GM23338 (cell line): ENCODE results near the gene SDHAF3. TPM values are rescaled to one million over a fixed set of nuclear protein-coding genes. Genes with fewer than 3 reads are reported as not detected.
A peak's percentile ranks its signal among the peaks of the same experiment; 100 is the strongest.

Source experiments
- ATAC-seq: fragments of 200-7000 bp; cut with Tn5 transposase; 3 replicates; pipeline ENCODE4 v1.9.1; 2020
- DNase-seq: peaks from one replicate; pipeline ENCODE4 v3.0.0-alpha.2; 2015; ENCODE audit warnings: low spot score
- H2AFZ ChIP-seq: fragments of 200-600 bp; sonication (generic); 2 replicates; pipeline ENCODE4 v1.8.0; 2016; ENCODE audit warnings: antibody characterized with exemption, mild to moderate bottlenecking, moderate library complexity
- H3F3A ChIP-seq: fragments of 200-600 bp; sonication (generic); replicated peaks from 2 replicates; pipeline ENCODE4 v1.8.0; 2017; ENCODE audit warnings: antibody characterized with exemption, mixed run types, low read depth
- H3K27ac ChIP-seq: fragments of 200-600 bp; sonication (generic); 2 replicates; pipeline ENCODE4 v1.6.1; 2016; ENCODE audit warnings: low read depth
- H3K27me3 ChIP-seq: fragments of 200-600 bp; sonication (generic); 2 replicates; pipeline ENCODE4 v1.8.0; 2016; ENCODE audit warnings: mild to moderate bottlenecking, mixed run types, moderate library complexity; ENCODE audit not compliant: insufficient read depth
- H3K36me3 ChIP-seq: fragments of 200-600 bp; sonication (generic); 2 replicates; pipeline ENCODE4 v1.8.0; 2016; ENCODE audit warnings: mild to moderate bottlenecking; ENCODE audit not compliant: insufficient read depth
- H3K4me1 ChIP-seq: fragments of 200-600 bp; sonication (generic); 2 replicates; pipeline ENCODE4 v1.8.0; 2016; ENCODE audit warnings: mild to moderate bottlenecking, moderate library complexity; ENCODE audit not compliant: insufficient read depth
- H3K4me2 ChIP-seq: fragments of 200-600 bp; sonication (generic); 2 replicates; pipeline ENCODE4 v1.7.1; 2017; ENCODE audit warnings: mixed run types
- H3K4me3 ChIP-seq: fragments of 200-600 bp; sonication (generic); 2 replicates; pipeline ENCODE4 v1.6.1; 2016; ENCODE audit warnings: mixed run types
- H3K79me2 ChIP-seq: fragments of 200-600 bp; sonication (generic); replicated peaks from 2 replicates; pipeline ENCODE4 v1.8.0; 2017; ENCODE audit warnings: mild to moderate bottlenecking; ENCODE audit not compliant: insufficient read depth
- H3K9me2 ChIP-seq: fragments of 200-600 bp; sonication (generic); 2 replicates; pipeline ENCODE4 v1.8.0; 2017; ENCODE audit not compliant: insufficient read depth
- H4K20me1 ChIP-seq: fragments of 200-600 bp; sonication (generic); replicated peaks from 2 replicates; pipeline ENCODE4 v1.8.0; 2017; ENCODE audit warnings: mild to moderate bottlenecking; ENCODE audit not compliant: insufficient read depth
- H3K27ac Mint-ChIP-seq: 2 replicates; pipeline ENCODE4 v1.8.0; 2020; ENCODE audit warnings: inconsistent platforms, mild to moderate bottlenecking, moderate library complexity, mixed read lengths
- H3K27me3 Mint-ChIP-seq: 3 replicates; pipeline ENCODE4 v1.8.0; 2022; ENCODE audit warnings: low read depth, mild to moderate bottlenecking, moderate library complexity, mixed read lengths, inconsistent platforms; ENCODE audit not compliant: insufficient read depth, poor library complexity
- H3K36me3 Mint-ChIP-seq: 3 replicates; pipeline ENCODE4 v1.8.0; 2021; ENCODE audit warnings: low read depth, mild to moderate bottlenecking, inconsistent platforms, moderate library complexity, mixed read lengths
- H3K4me1 Mint-ChIP-seq: 3 replicates; pipeline ENCODE4 v1.8.0; 2020; ENCODE audit warnings: mild to moderate bottlenecking, inconsistent platforms, mixed read lengths
- H3K4me3 Mint-ChIP-seq: 3 replicates; pipeline ENCODE4 v1.8.0; 2021; ENCODE audit warnings: moderate library complexity, mild to moderate bottlenecking, inconsistent platforms, mixed read lengths
- H3K9me3 Mint-ChIP-seq: 3 replicates; pipeline ENCODE4 v1.8.0; 2020; ENCODE audit warnings: moderate library complexity, mild to moderate bottlenecking, inconsistent platforms, mixed read lengths
- EZH2phosphoT487 ChIP-seq: fragments of 200-600 bp; sonication (generic); IDR thresholded peaks from one replicate; pipeline ENCODE4 v1.8.1; 2018; ENCODE audit warnings: antibody characterized with exemption; ENCODE audit not compliant: unreplicated experiment
- POLR2AphosphoS5 ChIP-seq: IDR thresholded peaks from 2 replicates; pipeline ENCODE4 v1.6.1; 2016; ENCODE audit warnings: antibody characterized with exemption, low read depth
- REST ChIP-seq: IDR thresholded peaks from one replicate; pipeline ENCODE4 v1.6.1; 2018; ENCODE audit warnings: antibody characterized with exemption; ENCODE audit not compliant: unreplicated experiment
- STAT1 ChIP-seq: IDR thresholded peaks from one replicate; pipeline ENCODE4 v1.6.1; 2016; ENCODE audit warnings: antibody characterized with exemption; ENCODE audit not compliant: unreplicated experiment
- ZNF114 ChIP-seq: fragments of 250-450 bp; sonication (Bioruptor Pico); IDR thresholded peaks from 2 replicates; pipeline ENCODE4 v1.5.0; 2020; ENCODE audit warnings: mild to moderate bottlenecking, moderate library complexity
- ZNF331 ChIP-seq: fragments of 250-450 bp; sonication (Bioruptor Pico); IDR thresholded peaks from 2 replicates; pipeline ENCODE4 v1.5.0; 2020; ENCODE audit warnings: low read depth, mild to moderate bottlenecking, moderate library complexity
- ZNF462 ChIP-seq: fragments of 250-450 bp; sonication (Bioruptor Pico); IDR thresholded peaks from 2 replicates; pipeline ENCODE4 v1.5.0; 2020; ENCODE audit warnings: mild to moderate bottlenecking, moderate library complexity
- polyA plus RNA-seq: library from polyadenylated mRNA; unstranded; fragments of >200 nt; fragmentation: Nextera tagmentation; extraction: Ambion mirVana; gene quantifications from 2 replicates; pipeline ENCODE4 v1.2.1, GENCODE V29; 2016
- total RNA-seq: library from RNA; depleted of rRNA; stranded (reverse); fragments of >200 nt; shearing (Covaris generic); gene quantifications from 2 replicates; pipeline ENCODE4 v1.2.3, GENCODE V29; 2014

SDHAF3 gene
- total and polyA plus RNA-seq, 2 experiments from 2014 or later, result 35.5 to 123 TPM

- ATAC-seq (no peak), DNase-seq (no peak)
- peaks cover 4% of the 10 kb centered on the region for H3K27me3 Mint-ChIP-seq
- no peaks in the 10 kb centered on the region for H3K4me1 Mint-ChIP-seq
- Histone ChIP-seq H3K27ac (no peak overlapping the region), H3K9me2 (peaks cover 5% of the 10 kb centered on the region; the same call in 1 of the 2 replicates), H4K20me1 (no peaks in the 10 kb centered on the region), H3K36me3 (peaks cover 11% of the 10 kb centered on the region; the same call in 1 of the 2 replicates), H3K79me2 (peaks cover 59% of the 10 kb centered on the region), H3K27me3 (no peaks in the 10 kb centered on the region), H3K4me1 (no peaks in the 10 kb centered on the region), H3K4me3 (no peak overlapping the region), H3K4me2 (no peak overlapping the region), H3F3A (no peaks in the 10 kb centered on the region), H2AFZ (no peak overlapping the region)
- TF ChIP-seq ZNF462 (CRISPR knock-in tag), result no peak
- TF ChIP-seq EZH2phosphoT487, result no peak
- TF ChIP-seq ZNF114 (CRISPR knock-in tag), result no peak
- H3K4me3 Mint-ChIP-seq, result no peak overlapping the region
- H3K36me3 Mint-ChIP-seq, result peaks cover 56% of the 10 kb centered on the region
- H3K27ac Mint-ChIP-seq, result peak overlapping the region; percentile 27; the same call in 1 of the 2 replicates
- H3K9me3 Mint-ChIP-seq, result peaks cover 34% of the 10 kb centered on the region
Observed at GRCh38 chr7:97167749-97168148, 50.3 kb downstream of the SDHAF3 start.

GRCh38 chr7:97174303-97174702 is 56.8 kb downstream of the SDHAF3 start:
- Histone ChIP-seq H3K4me2 (no peak overlapping the region), H4K20me1 (peaks cover 9% of the 10 kb centered on the region; the same call in 1 of the 2 replicates), H3K9me2 (no peaks in the 10 kb centered on the region), H3K79me2 (peaks cover 24% of the 10 kb centered on the region), H3K4me1 (no peaks in the 10 kb centered on the region), H3K36me3 (no peaks in the 10 kb centered on the region), H3F3A (no peaks in the 10 kb centered on the region), H2AFZ (no peak overlapping the region), H3K27me3 (no peaks in the 10 kb centered on the region), H3K4me3 (no peak overlapping the region), H3K27ac (no peak overlapping the region)
- Mint-ChIP-seq H3K36me3 (no peaks in the 10 kb centered on the region; the same call in 2 of the 3 replicates), H3K9me3 (no peaks in the 10 kb centered on the region), H3K4me3 (no peak overlapping the region), H3K27me3 (peaks cover 2% of the 10 kb centered on the region), H3K27ac (no peak overlapping the region; the same call in 1 of the 2 replicates), H3K4me1 (no peaks in the 10 kb centered on the region)
- TF ChIP-seq REST (no peak), EZH2phosphoT487 (no peak), POLR2AphosphoS5 (no peak), STAT1 (no peak), ZNF331 (no peak)
- ATAC-seq (no peak), DNase-seq (no peak)
